GF-D8 (cell line): Measurements from ENCODE around the gene LIN9.
"Not testable (repeated sequence)": the region's sequence is repeated elsewhere in the genome, so short reads cannot be mapped to it uniquely, and the experiment has no call there.

Experiments used
- DNase-seq: peaks from one replicate; lab custom pipeline; 2025; lab: John Stamatoyannopoulos, UW

Gene LIN9

DNA sequence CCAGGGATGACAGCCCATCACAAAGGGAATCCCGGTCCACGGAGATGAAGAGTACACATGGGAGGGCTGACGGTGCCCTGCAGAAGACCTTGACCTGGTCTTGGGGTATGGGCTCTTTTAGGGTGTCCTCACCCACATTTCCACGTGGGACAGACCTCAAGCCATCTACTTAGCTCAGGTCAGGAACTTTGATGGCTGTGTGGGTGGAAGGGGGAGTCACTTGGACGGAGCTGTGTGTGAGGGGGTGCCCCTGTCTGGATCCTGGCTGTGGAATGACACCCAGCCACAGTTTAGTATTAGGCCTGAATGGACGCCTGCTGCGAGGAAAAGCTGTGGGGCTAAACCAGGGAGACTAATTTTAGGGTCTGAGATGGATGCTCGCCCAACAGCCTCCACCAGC lies 96.4 kb downstream of the LIN9 start:
- no peak for DNase-seq

DNA sequence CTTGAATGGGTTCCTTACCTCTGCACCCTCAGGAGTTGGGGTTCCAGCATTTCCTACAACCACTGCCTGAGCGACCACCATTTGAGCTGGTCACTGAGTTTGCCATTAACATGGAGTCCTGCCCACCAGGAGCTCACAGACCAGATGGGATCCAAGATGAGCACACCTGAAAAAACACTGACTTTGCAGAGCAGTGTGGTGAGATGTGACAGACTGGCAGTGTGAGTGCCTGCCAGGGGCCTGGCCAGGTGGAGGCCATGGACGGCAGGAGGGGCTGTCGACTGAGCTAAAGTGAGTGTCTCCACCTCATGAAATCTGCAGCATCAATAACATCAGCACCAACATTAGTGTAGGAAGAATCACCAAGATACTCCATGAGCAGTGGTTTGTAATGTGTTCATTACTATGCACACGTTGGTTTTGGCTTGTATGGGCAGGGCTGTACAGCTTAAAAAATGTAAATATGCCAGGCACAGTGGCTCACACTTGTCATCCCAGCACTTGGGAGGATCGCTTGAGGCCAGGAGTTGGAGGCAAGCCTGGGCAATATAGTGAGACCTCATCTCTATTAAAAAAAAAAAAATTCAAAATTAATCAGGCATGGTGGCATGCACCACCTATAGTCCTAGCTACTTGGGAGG lies 97.7 kb downstream of the LIN9 start:
- DNase-seq: no peak

DNA sequence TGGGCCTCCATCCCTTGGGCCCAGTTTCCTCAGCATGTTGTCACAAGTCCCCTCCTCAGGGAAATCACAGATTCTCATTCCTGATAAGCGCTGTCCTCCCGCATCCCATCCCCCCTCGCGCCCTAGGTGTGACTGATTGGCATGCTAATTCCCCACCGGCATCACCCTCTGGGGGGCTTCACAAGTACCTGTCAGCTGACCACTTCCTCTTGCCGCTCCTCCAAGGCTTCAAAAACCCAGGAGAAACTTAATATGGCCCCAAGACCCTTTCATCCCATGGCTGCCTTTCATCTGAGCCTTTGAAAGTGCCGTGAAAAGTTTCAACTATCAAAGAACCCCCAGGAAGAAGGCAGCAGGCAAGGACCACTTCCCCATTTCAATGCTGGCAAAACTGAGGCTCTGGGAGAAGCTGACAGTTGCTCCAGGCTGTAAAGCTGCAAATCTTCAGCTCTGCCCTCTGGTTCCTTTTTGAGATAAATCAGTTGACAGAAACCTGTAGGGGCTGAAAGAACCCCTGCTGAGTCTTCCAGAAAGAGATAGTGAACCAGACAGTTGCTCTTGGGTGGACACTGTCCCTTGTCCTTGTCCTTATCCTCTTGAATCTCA lies 98.3 kb downstream of the LIN9 start:
- DNase-seq: no peak

DNA sequence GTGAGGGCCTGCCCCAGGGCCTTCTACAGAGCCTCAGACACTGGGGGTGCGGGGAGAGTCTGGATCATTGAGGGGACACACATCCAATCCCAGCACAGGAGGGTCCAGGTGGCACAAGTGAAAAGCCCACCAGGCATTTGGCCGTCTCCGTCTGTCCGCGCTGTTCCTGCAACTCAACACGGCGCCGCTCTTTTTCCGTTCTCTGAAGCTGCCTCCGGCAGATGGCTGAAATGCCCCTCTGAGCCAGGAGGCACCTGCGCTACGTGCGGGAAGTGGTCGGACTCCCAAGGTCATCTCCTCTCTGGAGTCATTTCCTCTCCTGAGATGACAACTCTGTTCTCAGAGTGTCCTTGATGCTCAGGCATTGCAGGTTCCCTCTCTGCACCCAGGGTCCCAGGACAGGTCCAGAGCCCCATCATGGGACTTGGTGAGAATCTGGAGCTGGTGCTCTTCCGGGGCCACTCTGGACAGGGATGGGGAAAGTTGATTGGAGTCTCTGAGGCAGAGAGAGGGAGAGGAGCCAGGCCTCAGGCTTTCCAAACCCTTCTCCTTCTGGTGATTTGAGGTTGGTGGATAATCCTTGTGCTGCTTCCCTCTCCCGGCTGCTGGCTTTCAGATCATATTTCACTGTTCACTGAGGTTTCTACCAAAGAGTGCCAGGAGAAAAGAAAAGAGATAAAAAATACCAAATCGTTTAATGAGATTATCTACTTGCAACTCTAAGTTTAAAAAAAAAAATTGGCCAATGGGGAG lies 99.5 kb downstream of the LIN9 start:
- DNase-seq: no peak

DNA sequence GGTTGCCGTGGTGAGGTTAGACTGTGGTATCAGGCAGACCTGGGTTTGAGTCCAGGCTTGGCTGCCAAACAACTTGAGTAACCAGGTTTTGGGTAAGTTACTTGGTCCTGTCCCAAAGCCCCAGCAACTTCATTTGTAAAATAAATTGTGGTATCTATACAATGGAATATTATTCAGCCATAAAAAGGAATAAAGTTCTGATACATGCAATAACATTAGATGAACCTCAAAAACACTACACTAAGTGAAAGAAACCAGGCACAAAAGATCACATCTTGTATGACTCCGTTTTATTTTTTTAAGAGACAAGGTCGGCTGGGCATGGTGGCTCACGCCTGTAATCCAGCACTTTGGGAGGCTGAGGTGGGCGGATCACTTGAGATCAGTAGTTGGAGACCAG lies 101.9 kb downstream of the LIN9 start:
- no peak for DNase-seq

DNA sequence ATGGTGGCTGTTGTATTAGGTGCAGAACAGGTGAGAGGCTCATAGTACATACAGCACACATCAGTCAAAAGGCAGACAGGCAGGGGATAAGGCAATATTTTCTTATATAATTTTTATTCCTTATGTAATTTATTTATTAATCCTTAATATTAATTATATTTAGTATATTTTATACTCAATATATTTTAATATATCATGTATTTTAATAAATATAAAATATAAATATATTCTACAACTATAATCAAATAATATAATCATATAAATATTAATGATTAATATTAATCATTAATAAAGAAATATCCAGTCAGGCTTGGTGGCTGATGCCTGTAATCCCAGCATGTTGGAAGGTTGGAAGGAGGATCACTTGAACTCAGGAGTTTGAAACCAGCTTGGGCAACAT lies 104.8 kb downstream of the LIN9 start:
- DNase-seq: no peak

DNA sequence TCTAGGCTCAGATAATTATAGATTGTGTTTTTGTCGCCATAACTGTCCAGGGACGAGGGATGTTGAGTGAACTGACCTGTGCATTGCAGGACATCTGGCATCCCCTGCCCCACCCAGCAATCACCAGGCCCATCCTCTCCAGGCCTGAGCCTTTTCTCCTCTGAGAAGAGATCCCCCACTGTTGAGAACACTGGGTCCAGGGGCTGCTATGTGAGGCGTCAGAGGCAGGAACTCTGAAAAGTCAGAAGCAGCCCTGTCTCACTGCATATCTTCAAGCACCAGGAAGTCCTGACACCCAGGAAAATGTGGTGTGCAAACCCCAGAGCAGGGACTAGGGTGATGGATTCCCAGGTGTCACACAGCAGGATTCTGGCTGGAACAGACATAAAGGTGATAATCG lies 105.3 kb downstream of the LIN9 start:
- no peak for DNase-seq

DNA sequence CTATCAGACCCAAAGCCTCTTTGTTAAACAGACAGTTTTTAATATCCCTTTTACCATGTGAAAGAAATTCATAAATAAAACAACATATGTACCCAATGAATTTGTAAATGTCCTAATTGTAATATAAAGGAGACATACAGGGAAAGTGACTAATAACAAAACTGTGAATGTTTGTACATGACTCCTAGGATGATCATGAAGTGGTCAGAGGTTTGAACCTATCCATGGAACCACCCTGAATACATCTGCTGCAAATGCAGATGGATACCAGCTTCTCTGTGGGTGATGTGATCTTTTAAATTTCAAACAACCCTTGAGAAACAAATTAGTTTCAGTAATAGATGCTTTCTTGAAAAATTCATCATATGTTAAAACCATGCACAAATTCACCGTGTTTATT lies 105.7 kb downstream of the LIN9 start:
- DNase-seq: no peak

DNA sequence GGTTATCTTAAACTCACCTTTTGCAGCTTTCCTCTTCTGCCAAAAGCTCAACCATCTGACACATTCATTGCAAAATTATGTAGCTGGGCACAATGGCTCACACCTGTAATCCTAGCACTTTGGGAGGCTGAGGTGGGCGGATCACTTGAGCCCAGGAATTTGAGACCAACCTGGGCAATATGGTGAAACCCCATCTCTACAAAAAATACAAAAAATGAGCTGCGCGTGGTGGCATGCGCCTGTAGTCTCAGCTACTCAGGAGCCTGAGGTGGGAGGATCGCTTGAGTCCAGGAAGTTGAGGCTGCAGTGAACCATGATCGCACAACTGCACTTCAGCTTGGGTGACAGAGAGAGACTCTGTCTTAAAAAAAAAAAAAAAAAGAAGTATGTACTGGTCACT lies 106.3 kb downstream of the LIN9 start:
- DNase-seq: not testable (repeated sequence)

DNA sequence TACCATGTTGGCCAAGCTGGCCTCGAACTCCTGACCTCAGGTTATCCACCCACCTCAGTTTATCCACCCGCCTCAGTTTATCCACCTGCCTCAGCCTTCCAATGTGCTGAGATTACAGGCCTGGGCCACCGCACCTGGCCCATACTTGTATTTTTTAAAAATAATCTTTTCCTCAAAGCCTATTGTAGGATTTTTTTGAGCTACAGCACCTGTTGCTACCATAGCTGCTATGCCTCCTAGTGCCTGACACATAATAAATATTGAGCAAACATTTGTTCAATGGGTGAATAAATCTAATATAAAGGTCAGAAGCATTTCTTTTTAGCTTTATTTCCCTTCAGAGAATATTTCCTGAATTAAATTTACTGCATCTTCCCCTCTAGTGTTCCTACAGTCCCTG lies 106.7 kb downstream of the LIN9 start:
- no peak for DNase-seq

DNA sequence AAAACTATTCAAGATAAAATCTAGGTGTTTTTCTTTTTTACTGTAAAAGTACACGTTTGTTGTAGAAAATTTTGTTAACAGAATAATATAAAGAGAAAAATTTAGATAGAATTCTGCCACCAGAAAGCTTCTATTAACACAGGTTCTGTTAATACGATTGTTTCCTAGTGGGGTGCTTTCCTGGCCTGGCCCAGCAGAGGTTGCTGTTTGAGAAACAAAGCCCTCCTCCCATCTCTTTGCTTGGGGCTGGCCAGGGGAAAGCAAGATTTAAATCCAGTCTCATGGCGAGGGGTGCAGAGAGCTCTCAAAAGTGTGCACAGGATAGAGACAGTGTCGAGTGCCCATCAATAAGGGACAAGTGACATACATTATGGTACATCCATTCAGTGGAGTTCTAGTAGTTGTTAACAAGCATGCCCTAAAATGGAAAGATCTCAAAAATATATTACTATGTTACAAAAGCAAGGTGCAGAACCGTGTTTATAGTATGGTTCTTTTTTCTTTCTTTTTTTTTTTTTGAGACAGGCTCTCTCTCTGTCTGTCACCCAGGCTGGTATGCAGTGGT lies 107.9 kb downstream of the LIN9 start:
- DNase-seq: no peak

DNA sequence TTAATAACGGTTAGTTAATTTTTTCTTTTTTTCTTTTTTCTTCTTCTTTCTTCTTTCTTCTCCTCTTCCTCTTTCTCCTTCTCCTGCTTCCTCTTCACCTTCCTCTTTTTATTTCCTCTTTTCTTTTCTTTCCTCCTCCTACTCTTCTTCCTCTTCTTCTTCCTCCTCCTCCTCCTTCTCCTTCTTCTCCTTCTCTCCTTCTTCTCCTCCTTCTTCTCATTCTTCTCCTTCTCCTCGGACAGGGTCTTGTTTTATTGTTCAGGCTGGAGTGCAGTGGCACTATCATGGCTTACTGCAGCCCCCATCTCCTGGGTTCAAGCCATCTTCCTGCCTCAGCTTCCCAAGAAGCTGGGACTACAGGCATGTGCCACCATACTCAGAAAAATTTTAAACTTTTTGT lies 109.0 kb downstream of the LIN9 start:
- no peak for DNase-seq

DNA sequence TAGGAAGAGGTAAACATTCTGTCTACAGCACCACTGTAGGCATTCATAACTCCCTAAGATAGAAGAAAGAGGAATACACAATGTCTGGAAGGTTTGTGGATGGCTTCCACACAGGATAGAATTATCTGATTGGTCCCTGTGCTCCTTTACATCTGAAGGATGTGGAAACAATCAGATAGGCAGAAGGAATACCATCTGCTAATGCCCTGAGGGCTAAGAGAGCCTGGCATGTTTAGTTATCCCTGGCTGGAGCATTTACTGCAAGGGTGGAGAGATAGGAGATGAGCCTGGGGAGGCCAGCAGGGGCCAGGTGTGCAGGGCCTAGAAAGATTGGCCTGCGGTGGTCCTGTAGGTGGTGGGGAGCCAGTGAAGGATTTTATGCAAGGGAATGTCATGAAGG lies 113.8 kb downstream of the LIN9 start:
- no peak for DNase-seq

DNA sequence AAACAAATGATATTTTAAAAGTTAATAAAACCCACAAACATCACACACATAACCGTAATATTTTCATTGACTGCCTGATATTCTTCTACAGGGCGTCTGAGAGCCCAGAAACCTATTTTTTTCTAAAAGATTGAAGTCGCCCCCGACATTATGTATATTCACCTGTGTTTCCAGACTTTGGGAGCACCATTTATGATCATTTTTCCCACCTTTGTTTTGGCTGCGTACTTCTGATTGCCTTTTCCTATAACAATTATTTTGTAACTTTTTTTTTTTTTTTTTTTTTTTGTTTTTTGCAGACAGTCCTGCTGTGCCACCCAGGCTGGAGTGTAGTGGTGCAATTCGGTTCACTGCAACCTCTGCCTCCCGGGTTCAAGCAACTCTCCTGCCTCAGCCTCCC lies 121.6 kb downstream of the LIN9 start:
- no peak for DNase-seq

DNA sequence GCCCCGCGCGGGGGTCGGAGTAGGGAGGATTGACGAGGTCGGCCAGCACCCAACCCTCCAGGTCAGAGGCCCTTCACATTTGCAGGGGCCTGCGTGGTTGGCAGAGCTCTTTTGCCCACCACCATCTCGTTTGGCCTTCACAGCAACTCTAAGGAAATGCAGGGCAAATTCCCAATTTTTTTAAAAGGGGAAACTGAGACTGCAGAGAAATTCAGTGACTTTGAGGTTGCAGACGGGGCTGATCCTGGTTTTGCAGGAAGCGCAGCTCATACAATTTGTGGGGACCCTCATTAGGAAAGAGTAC lies 122.0 kb downstream of the LIN9 start:
- no peak for DNase-seq

DNA sequence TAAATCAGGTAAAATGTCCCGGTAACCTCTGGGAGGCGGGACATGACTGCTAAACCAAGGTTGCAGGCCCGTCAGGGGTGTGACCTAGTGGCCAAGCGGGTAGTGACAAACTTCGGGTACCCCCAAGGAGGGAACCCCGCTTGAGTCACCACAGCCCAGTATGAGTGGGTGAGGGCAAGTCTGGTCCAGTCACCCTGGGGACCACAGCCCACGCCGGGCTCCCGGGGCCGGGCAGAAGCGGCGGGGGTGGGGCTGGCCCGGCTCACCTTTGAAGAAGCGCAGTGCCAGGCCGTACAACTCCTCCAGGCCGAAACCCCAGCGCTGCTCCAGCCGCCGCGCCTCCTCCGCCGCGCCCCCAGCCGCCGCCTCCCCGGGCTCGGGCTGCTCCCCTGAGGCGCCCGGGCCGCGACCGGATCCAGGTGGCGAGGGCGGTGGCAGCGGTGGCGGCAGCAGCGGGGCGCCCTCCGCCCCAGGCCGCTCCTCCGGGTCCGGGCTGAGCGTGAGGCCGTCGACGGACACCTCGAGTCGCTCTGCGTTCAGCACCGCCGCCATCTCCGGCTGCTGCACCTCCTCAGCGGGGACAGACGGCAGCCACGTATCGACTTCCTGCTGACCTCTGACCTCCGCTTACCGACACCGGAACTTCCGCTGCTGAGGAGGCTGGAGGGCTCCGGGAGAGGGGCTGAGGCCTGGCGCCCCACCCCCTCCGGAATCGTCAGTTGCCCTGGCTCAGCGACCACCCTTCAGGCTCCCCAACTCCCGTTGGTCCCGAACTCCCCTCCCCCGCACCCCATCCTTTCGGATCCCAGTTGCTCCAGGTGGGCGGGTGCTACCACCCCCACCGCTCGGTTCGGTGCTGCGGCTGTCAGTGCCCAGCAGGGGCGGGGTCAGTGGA lies 122.6 kb downstream of the LIN9 start, which contains the start of gene ACBD3:
Gene ACBD3, minus strand, starts transcription at position 618 of the 895 bp plus-strand sequence. Its CDS starts 66 bp downstream, at position 552.
- peak; percentile 68 for DNase-seq

DNA sequence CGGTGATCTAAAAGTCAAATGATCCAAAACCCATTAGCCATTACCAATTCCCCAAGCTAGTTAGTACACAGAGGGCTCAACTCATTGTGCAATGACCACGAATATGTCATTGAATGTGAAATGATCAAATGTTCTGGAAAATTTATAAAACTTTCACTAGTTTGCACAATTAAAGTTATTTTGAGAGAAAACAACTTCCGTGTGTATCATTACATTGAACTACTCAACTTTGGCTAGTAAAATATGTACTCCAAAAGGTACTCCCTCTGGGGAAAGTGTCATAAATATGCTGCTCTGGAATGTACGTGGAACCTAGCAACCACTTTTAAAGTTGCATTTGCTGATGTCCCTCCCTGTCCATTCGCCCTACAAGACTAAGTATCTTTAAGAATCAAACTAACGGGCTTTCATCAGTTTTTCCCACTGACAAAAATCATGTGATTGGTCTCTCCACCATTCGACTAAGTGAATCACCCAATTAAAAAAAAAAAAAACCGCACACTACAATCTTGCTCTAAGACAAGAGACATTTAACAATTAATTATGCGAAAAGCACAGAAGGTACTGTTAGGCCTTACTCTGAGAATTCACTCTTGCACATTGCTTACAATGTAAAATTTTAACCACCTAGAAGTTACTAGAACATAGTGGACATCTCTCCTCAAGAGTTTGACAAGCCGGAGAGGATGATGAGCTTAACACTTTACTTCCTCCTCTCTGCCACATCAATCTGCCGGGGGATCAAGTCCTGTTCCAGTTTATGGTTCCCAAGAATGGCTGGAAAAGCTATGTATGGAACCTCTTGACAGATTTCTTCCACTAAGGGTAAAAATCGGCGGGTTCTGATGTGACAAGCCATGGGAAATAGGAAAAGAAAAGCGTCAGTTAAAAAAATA lies 123.6 kb downstream of the LIN9 start:
- DNase-seq: no peak

DNA sequence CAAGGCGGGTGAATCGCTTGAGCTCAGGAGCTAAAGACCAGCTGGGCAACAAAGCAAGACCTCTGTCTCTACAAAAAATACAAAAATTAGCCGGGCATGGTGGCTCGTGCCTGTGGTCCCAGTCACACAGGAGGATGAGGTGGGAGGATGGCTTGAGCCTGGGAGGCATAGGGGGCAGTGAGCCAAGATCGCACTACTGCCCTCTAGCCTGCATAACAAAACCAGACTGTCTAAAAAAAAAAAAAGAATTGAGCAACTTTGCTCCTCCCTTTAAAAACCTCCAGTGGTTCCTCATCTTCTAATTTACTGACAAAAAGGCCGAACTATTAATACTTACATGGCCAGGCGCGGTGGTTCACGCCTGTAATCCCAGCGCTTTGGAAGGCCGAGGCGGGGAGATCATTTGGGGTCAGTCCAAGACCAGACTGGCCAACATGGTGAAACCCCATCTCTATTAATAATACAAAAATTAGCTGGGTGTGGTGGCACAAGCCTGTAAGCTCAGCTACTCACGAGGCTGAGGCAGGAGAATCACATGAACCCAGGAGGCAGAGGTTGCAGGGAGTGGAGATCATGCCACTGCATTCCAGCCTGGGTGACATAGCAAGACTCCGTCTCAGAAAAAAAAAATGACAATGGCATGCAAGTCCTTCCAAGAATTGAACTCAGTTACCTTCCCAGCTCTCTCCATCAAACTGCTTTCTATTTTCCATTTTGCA lies 126.8 kb downstream of the LIN9 start:
- peak; percentile 59 for DNase-seq
